ENCODE results near the gene EOMES.

Gene EOMES

GRCh38 chr3:27681249-27681748 is 40.8 kb downstream of the EOMES start:
- Mint-ChIP-seq H3K27ac (peak overlapping the region; percentile 82), H3K4me3 (peak overlapping the region; percentile 56 to 71), H3K36me3 (no peaks in the 10 kb centered on the region), H3K27me3 (no peaks in the 10 kb centered on the region), H3K4me1 (peaks cover 10 to 20% of the 10 kb centered on the region in 2 donors), H3K9me3 (no peaks in the 10 kb centered on the region)
- ATAC-seq (replicated peaks) (peak; percentile 85 to 86), DNase-seq (peak; percentile 34)

DNA sequence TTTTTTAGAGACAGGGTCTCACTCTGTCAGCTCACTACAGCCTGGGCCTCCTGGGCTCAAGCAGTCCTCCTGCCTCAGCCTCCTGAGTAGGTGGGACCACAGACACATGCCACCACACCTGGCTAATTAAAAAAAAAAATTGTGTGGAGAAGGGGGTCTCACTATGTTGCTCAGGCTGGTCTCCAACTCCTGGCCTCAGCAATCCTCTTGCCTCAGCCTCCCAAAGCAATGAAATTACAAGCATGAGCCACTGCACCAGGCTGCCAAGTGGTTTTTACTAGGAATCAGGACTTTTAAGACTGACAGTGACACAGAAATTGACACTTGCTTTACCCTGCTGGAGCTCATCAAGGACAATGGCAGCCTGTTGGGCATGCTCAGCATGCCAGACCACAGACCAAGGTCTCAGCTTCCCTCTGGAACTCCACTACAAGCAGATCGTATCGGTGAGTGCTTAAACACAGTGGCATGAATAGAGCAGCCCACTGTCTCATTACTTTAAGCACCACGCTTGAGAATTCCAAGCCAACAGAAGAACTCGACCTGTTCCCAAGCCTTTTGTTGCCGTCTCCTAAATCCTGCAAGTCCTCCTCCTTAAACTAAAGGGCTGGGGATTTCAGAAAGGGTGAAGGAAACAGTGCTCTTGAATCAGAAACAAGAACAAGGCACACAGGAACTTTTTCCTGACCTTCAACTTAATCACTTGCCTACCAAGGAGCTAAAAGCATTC is 41.4 kb downstream of the EOMES start:
- peak overlapping the region in 1 of 2 donors; percentile 71 for H3K4me3 Mint-ChIP-seq
- no peaks in the 10 kb centered on the region for H3K36me3 Mint-ChIP-seq
- H3K27ac Mint-ChIP-seq, result peak overlapping the region; percentile 82
- no peak for DNase-seq
- H3K9me3 Mint-ChIP-seq, result no peaks in the 10 kb centered on the region
- peaks cover 11 to 20% of the 10 kb centered on the region in 2 donors for H3K4me1 Mint-ChIP-seq
- ATAC-seq (replicated peaks), result peak in 1 of 2 donors; percentile 6
- H3K27me3 Mint-ChIP-seq, result no peaks in the 10 kb centered on the region

GRCh38 chr3:27679691-27680090 is 42.4 kb downstream of the EOMES start:
- no peaks in the 10 kb centered on the region for H3K9me3 Mint-ChIP-seq
- H3K4me3 Mint-ChIP-seq, result no peak overlapping the region
- H3K4me1 Mint-ChIP-seq, result peaks cover 11 to 20% of the 10 kb centered on the region in 2 donors
- DNase-seq (no peak), ATAC-seq (replicated peaks) (no peak)
- no peaks in the 10 kb centered on the region for H3K36me3 Mint-ChIP-seq
- H3K27ac Mint-ChIP-seq, result no peak overlapping the region
- H3K27me3 Mint-ChIP-seq, result no peaks in the 10 kb centered on the region

GRCh38 chr3:27678234-27678633 is 43.9 kb downstream of the EOMES start:
- H3K36me3 Mint-ChIP-seq, result peaks cover 0 to 4% of the 10 kb centered on the region in 2 donors
- ATAC-seq (replicated peaks), result no peak
- no peaks in the 10 kb centered on the region for H3K27me3 Mint-ChIP-seq
- H3K4me3 Mint-ChIP-seq, result no peak overlapping the region
- H3K27ac Mint-ChIP-seq, result no peak overlapping the region
- DNase-seq, result no peak
- H3K9me3 Mint-ChIP-seq, result peaks cover 0 to 8% of the 10 kb centered on the region in 2 donors
- H3K4me1 Mint-ChIP-seq, result peaks cover 14 to 27% of the 10 kb centered on the region in 2 donors

DNA sequence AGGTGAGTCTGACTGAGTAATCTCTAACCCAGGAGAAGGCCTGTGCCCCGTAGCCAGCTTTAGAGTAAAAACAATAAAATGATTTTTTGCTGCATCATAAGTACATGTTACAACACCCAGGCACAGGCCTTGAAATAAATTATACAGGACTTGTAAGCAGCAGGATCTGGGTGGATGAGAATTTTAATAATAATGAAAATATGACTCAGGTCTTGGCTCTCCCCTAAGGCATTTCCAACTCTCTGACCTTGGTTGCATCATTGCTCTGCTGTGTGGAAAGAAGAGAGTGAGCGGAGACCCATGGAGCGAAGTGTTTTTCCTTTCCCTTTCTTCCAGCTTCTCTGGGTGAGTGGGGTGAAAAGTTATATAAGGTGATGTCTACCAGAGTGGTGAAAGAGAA is 44.6 kb downstream of the EOMES start:
- Mint-ChIP-seq H3K36me3 (peaks cover 0 to 4% of the 10 kb centered on the region in 2 donors), H3K9me3 (peaks cover 0 to 8% of the 10 kb centered on the region in 2 donors), H3K27me3 (no peaks in the 10 kb centered on the region), H3K4me3 (no peak overlapping the region), H3K27ac (no peak overlapping the region), H3K4me1 (peaks cover 14 to 28% of the 10 kb centered on the region in 2 donors)
- DNase-seq, result no peak
- ATAC-seq (replicated peaks), result no peak

DNA sequence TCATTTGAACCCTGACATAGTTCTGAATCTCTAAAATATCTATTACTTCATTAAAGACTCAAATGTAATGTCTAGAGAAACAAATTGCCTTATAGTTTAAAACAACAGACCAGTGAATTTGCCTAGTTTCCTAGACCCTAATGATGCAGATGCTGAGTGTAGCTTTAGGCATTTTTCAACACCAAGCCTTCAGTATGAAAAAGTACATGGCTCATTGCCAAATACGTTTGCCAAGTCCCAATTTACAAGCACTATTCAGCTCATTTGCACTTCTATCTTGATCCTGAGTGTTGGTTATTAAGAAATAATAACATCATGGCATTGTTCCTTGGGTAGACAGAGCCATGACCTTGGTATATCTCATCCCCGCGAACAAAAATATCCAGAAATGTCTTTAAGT is 46.8 kb downstream of the EOMES start:
- peaks cover 0 to 4% of the 10 kb centered on the region in 2 donors for H3K36me3 Mint-ChIP-seq
- peaks cover 10 to 19% of the 10 kb centered on the region in 2 donors for H3K4me1 Mint-ChIP-seq
- H3K27ac Mint-ChIP-seq, result no peak overlapping the region
- no peak for ATAC-seq (replicated peaks)
- DNase-seq, result no peak
- H3K9me3 Mint-ChIP-seq, result peaks cover 0 to 8% of the 10 kb centered on the region in 2 donors
- H3K4me3 Mint-ChIP-seq, result no peak overlapping the region
- H3K27me3 Mint-ChIP-seq, result no peaks in the 10 kb centered on the region

DNA sequence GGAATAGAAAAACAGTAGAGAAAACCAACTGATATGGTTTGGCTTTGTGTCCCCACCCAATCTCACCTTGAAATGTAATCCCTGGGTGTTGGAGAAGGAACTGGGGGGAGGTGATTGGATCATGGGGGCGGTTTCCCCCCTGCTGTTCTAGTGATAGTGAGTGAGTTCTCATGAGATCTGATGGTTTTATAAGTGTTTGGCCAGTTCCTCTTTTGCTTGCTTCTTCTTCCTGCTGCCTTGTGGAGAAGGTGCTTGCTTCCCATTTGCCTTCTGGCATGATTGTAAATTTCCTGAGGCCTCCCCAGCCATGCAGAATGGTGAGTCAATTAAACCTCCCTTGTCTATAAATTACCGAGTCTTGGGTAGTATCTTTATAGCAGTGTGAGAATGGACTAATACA is 48.4 kb downstream of the EOMES start:
- H3K36me3 Mint-ChIP-seq, result peaks cover 0 to 4% of the 10 kb centered on the region in 2 donors
- DNase-seq (no peak), ATAC-seq (replicated peaks) (no peak)
- H3K9me3 Mint-ChIP-seq, result peaks cover 0 to 8% of the 10 kb centered on the region in 2 donors
- H3K4me3 Mint-ChIP-seq, result no peak overlapping the region
- H3K27me3 Mint-ChIP-seq, result no peaks in the 10 kb centered on the region
- H3K27ac Mint-ChIP-seq, result no peak overlapping the region
- H3K4me1 Mint-ChIP-seq, result peaks cover 6 to 23% of the 10 kb centered on the region in 2 donors

DNA sequence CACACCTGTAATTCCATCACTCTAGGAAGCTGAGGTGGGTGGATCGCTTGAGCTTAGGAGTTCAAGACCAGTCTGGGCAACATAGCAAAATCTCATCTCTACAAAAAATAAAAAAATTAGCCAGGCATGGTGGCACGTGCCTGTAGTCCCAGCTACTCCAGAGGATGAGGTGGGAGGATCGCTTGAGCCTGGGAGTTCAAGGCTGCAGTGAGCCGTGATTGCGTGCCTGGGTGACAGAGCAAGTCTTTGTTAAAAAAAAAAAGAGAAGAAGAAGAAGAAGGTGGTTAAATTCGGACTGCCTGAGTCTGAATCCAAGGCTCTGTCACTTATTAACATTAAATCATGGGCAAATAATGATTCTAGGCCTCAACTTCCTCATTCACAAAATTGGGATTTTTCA is 51.0 kb downstream of the EOMES start:
- no peak overlapping the region for H3K27ac Mint-ChIP-seq
- peaks cover 0 to 4% of the 10 kb centered on the region in 2 donors for H3K36me3 Mint-ChIP-seq
- peaks cover 14 to 33% of the 10 kb centered on the region in 2 donors for H3K4me1 Mint-ChIP-seq
- no peak overlapping the region for H3K4me3 Mint-ChIP-seq
- DNase-seq (no peak), ATAC-seq (replicated peaks) (no peak)
- no peaks in the 10 kb centered on the region for H3K27me3 Mint-ChIP-seq
- peaks cover 0 to 8% of the 10 kb centered on the region in 2 donors for H3K9me3 Mint-ChIP-seq

- peaks cover 0 to 4% of the 10 kb centered on the region in 2 donors for H3K36me3 Mint-ChIP-seq
- no peak for DNase-seq
Observed at GRCh38 chr3:27670619-27671018, 51.5 kb downstream of the EOMES start.

DNA sequence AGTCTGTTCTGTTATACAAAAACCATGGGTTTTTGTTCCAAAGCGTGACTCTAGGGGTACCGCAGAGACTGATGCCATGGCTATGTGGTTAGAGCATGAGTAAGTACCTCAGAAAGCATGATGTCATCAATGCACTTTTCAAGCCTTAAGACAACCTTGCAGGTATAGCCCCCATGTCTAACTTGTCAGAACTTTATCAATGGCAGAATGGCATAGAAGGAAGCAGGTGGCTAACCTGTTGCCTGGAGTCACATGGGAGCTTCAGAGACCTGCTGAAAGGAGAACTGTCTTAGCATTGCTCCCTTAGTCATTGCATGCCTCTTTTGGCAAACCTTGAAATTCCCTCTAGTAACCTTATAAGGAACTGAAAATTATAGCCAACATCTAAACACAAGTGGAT is 52.5 kb downstream of the EOMES start:
- Mint-ChIP-seq H3K4me3 (no peak overlapping the region), H3K27ac (peak overlapping the region; percentile 31), H3K27me3 (no peaks in the 10 kb centered on the region), H3K9me3 (peaks cover 0 to 8% of the 10 kb centered on the region in 2 donors), H3K4me1 (peaks cover 13 to 33% of the 10 kb centered on the region in 2 donors), H3K36me3 (peaks cover 0 to 4% of the 10 kb centered on the region in 2 donors)
- ATAC-seq (replicated peaks) (peak; percentile 97 to 98), DNase-seq (peak; percentile 33)

More at GRCh38 chr3:27670619-27671018, 51.5 kb downstream of the EOMES start:
- no peak for ATAC-seq (replicated peaks)
- Mint-ChIP-seq H3K9me3 (peaks cover 0 to 8% of the 10 kb centered on the region in 2 donors), H3K4me3 (no peak overlapping the region), H3K27me3 (no peaks in the 10 kb centered on the region), H3K27ac (no peak overlapping the region), H3K4me1 (peaks cover 13 to 33% of the 10 kb centered on the region in 2 donors)

DNA sequence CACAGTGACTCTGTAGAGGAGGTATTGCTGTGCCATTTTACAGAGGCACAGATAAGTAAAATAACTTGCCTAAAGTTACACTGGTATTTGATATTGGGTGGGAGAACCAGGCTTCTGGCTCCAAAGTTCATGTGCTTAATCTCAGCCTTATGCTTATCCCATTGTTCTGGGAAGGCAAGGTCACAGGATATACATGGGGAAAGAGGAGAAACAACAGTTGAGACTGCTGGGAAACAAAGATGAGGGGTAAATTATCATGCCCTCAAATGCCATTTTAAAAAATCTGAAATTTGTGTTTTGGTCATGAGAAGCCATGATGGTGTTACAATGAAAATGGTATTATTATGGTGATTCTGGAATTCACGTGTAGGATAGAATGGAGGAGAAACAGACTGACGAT is 54.4 kb downstream of the EOMES start:
- H3K4me1 Mint-ChIP-seq, result peaks cover 11 to 24% of the 10 kb centered on the region in 2 donors
- H3K9me3 Mint-ChIP-seq, result no peaks in the 10 kb centered on the region
- ATAC-seq (replicated peaks), result no peak
- no peak for DNase-seq
- H3K36me3 Mint-ChIP-seq, result no peaks in the 10 kb centered on the region
- no peak overlapping the region for H3K27ac Mint-ChIP-seq
- H3K27me3 Mint-ChIP-seq, result no peaks in the 10 kb centered on the region
- H3K4me3 Mint-ChIP-seq, result no peak overlapping the region

- Mint-ChIP-seq H3K27ac (peak overlapping the region; percentile 75), H3K4me1 (peaks cover 13 to 29% of the 10 kb centered on the region in 2 donors), H3K27me3 (no peaks in the 10 kb centered on the region), H3K36me3 (no peaks in the 10 kb centered on the region), H3K9me3 (no peaks in the 10 kb centered on the region), H3K4me3 (peak overlapping the region in 1 of 2 donors; percentile 14)
- DNase-seq (peak; percentile 24), ATAC-seq (replicated peaks) (peak; percentile 43 to 56)
Observed at GRCh38 chr3:27666708-27667107, 55.4 kb downstream of the EOMES start.

DNA sequence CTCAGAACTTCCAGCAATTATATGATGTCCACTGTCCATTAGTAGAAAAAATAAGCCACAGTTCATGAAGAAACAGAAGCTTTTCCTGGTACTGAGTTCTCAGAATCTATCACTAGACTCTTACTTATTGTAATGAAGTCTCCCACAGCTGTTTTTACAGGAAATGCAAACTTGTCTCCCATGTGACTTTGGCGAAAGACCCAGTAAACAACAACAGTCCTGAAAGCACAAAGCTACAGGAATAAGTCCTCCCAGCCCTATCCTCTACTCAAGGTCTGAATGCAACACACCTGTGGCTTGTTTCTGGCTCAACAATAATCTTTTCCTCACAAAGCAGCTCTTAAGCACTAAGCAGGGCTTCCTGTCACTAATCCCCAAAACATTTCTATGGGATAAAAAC is 55.9 kb downstream of the EOMES start:
- ATAC-seq (replicated peaks), result no peak
- Mint-ChIP-seq H3K9me3 (peaks cover 0 to 1% of the 10 kb centered on the region in 2 donors), H3K4me1 (peaks cover 16 to 33% of the 10 kb centered on the region in 2 donors), H3K36me3 (no peaks in the 10 kb centered on the region), H3K27ac (peak overlapping the region; percentile 75), H3K27me3 (no peaks in the 10 kb centered on the region), H3K4me3 (no peak overlapping the region)
- DNase-seq, result no peak
